Left renal pelvis (tissue), 4 donors: Measurements from ENCODE around the gene ADAM11. TPM values are rescaled to one million over a fixed set of nuclear protein-coding genes. Genes with fewer than 3 reads are reported as not detected.

Experiments used
- DNase-seq, 4 donors: peaks; one replicate each; pipeline ENCODE4 v3.0.0-alpha.2; 2013; ENCODE audit warnings: low read depth in 4 of 4, low spot score in 3 of 4
- polyA plus RNA-seq, 4 donors: library from polyadenylated mRNA; unstranded; fragments of 120-200 nt; gene quantifications; one replicate each; pipeline ENCODE4 v1.2.1, GENCODE V29; 2013; ENCODE audit not compliant: insufficient read length in 4 of 4

ADAM11 gene
- polyA plus RNA-seq, 4 donors: 1.6 to 5.3 (median 3.5) TPM

DNA sequence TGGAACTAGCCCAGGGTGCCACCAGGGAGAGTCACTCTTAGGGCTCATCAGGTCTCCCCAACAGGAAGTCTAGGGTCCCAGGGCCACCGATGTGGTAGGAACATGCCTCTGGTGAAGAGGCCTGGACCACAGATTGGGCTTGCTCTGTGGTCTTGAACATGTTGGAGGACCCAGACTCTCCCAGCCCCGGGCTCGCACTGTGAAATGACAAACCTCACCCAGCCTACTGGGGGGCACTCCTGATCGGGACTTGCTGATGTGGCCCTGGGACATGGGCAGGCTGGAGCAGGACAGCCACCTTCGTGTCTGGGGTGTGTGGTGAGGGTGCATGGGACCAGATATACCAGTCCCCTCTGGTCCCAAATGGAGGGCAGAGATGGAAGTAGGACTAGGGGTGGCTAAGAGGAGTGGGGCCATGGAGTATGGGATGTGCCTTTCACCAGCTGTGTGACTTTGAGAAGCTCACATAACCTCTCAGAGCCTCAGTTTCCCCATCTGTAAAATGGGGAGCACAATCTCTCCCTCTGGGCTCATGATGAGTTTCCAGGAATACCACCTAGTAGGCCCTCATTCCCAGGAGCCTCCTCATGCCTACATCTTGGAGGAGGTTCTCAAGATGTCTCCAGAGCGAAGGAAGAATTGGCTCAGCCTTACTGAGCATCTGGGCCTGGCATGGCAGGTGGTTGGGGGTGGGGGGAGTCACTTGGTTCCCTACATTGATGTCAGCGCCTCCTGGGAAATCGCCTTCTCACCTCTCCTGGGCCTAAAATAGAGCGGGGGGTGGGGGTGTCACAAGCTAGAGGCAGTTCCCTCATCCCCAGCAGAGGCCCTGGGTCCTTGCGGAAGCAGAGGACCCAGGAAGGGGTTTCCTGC lies 1.5 kb upstream of the ADAM11 start:
- no peak for DNase-seq

DNA sequence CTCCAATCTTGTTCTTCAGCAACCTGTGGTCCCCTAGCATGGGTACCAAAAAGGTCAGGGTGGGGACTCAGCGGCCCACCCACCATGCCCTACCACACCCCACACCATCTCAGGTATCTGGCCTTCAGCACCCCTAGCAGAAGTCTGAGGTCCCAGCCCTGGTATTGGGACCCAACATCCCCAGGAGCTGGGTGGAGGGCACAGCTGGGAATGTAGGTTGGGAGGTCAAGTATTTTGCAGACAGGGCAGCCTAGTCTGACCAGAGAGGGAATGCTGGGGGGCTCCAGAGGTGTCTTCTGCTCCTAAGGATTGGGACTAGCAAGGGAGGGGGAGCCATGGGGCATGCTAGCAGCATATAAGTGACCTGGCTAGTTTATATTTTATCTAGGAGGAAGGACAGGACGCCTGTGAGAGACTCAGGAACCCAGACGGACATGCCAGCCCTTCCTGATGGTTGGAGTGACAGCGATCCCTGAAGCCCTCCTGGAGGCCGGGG lies 822 bp upstream of the ADAM11 start:
- no peak for DNase-seq

DNA sequence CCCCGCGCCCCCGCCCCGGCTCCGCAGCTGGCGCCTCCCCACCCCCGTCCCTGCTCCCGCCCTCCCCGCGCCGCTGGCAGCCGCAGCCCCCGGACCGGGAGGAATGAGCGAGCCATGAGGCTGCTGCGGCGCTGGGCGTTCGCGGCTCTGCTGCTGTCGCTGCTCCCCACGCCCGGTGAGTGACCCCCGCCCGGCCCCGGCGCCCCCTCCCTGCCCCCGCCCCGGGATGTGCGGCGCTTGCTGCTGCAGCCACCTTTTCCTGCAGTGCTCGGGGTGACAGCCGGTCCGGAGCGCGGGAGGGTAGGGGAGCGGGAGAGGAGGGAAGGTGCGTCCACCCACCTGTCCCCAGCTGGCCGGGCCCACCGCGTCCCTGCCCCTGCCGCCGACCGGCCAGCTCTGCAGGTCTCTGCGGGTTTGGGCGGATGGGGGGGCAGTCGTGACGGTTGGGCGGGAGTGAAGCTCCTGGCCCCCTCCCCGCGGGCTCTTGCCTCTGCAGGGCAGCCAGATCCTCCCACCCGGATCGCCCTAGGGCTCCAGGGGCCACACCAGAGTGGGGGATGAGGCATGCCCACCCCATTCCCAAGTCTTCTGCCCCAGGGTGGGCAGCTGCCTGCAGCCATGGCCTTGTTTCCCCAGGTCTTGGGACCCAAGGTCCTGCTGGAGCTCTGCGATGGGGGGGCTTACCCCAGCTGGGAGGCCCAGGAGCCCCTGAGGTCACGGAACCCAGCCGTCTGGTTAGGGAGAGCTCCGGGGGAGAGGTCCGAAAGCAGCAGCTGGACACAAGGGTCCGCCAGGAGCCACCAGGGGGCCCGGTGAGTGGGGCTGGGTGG lies 513 bp downstream of the ADAM11 start:
- DNase-seq: no peak

DNA sequence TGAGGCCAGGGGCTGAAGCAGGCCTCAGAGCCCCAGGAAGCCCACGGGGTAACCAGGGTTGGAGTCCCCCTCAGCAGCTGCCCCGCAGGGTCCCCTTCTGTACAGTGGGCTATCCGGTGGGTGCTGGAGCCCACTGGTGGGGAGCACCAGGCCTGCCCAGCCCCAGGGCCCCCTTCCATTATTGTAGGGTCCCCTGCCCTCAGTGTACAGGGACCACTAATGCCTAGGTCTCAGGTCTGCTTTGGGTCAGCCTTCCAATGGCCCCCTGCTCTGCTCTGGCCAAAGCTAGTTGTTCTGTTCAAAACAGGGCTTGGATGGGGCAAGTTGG lies 1.1 kb downstream of the ADAM11 start:
- DNase-seq: no peak

DNA sequence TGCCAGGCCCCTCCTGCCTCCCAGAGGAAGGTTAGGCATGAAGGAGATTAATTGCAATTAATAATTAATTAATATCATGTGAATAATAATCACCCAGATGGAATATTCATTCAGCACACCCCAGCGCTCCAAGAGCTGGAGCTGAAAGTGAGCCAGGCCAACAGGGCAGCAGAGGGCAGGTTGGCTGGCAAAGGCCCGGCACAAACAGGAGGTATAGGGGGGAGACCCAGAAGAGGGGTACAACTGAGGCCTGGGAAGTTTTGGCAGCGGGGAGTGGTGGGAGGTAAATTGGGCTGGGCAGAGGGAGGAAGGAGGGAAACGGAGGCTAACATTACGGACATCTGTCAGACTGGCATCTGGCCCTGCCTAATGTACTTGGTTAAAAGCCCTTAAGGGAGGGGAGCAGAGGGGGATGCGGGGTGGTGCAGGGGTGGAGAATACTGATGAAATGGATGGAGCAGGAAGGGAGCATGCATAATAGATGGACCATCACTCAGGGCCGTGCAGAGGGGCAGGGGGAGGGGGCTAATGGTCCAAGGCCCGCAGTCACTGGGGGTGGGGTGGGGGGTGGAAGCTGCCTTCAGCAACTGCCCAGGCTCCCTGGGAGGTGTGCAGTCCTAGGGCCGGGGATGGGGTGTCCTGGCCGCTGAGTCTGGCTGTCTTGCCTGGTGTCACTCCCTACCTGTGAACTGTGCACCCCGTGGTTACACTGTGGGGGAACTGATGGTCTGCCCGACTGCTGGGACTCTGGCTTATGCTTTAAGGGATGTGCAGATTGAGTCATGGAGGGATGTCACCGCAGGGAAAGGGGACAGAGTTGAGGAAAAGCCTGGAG lies 1.9 kb downstream of the ADAM11 start:
- DNase-seq: no peak

GRCh38 chr17:44761932-44762810 lies 3.4 kb downstream of the ADAM11 start:
- no peak for DNase-seq

DNA sequence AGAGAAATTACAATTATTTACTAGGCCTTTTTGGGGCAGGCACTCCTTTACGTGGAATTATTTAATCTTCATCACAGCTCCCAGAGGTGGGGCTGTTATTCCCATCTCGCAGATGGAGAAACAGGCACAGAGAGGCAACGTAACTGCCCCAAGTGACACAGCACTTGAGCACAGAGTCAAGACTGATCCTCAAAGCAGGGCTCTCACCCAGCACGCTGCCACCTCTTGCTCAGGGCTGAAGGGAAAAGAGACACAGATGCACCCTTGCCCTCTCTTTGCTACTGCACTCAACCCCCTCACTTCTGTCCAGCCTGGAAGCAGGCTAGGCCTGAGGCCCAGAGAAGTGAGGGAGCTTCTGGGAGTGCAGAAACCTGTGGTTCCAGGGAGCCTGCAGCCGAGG lies 4.4 kb downstream of the ADAM11 start:
- no peak for DNase-seq

- DNase-seq: no peak
Observed at GRCh38 chr17:44765965-44766364, 7.2 kb downstream of the ADAM11 start.

DNA sequence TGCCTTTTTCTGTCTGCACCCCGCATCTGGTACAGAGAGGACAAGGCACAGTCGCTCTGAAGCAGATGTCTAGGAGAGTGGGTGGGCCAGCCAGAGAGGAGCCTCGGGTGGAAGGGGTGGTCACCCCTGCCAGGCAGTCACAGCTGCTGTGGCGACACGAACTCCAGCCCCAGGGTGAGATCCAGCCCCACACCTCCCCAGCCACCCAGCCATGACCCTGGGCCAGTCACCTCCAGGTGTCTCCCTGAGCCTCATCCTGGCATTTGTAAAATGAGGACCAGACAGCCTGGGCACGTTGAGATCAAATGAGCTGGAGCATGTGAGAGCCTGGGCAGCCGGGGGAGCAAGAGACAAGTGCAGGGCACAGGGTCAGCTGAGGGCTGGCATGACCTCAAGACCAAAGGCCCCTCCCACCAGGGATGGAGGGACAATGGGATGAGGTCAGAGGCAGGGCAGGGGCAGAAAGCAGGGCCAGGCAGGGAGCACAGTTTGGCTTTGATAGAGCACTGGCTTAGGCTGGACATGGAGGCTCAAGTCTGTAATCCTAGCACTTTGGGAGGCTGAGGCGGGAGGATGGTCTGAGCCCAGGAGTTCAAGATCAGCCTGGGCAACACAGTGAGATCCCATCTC lies 7.7 kb downstream of the ADAM11 start:
- no peak for DNase-seq

DNA sequence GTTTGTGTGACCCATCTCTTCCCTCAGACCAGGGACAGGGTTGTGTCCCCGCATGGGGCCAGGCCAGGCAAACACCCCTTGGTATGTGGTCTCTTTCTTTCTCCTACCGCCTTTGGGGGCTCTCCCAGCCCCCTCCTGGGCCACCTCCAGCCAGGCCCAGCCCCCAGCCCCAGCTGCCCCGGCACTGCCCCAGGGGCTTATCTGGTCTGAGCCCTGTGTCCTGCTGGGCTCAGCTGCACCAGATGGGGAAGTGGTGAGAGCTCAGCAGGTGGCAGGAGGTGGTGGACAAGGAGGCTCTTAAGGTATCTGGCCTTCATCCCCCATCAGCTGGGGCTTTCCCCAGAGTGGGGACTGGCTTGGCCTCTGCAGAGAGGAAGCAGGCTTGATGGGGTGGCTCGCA lies 8.7 kb downstream of the ADAM11 start:
- DNase-seq: no peak

DNA sequence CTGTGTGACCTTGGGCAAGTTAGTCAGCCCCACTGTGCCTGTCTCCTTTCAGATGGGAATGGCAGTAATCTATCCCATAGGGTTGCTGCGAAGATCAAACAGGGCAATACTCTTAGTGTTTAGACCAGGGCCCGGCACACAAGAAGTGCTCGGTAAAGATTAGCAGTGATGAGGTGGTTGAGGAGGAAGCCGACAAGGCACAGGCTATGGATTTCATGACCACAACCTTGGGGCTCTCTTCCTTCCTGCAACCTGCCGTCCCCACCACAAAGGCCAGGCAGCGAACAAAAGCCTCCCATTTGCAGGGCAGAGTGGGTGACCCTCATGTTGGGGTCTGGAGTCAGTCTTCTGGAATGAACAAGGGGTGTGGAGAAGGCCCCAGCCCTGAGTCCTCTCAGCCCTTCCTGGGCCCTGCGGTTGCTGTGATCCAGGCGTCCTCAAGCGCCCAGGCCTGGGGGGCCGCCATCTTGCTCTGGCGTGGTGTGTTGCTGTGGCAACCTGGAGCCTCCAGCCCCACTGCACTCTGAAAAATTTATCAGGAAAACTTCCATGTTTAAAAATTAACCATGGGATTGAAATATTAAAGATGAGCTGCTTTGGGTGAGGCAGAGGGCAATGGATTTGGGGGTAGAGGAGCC lies 9.8 kb downstream of the ADAM11 start:
- no peak for DNase-seq

- DNase-seq: no peak
Observed at GRCh38 chr17:44769230-44769629, 10.4 kb downstream of the ADAM11 start.

DNA sequence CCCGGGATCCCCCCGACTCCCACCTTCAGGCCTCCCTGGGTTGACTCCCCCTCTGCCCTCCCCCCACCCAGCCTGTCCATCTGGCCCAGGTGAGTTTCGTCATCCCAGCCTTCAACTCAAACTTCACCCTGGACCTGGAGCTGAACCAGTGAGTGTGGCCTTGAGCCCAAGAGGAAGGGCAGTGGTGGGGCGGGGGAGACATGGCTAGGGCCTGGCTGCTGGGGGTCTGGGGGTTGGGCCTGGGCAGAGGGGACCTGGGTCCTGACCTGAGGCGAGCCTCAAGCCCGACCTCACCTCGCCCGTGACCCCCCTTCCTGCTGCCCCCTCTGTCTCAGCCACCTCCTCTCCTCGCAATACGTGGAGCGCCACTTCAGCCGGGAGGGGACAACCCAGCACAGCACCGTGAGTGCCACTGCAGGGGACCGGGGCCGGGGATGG lies 10.9 kb downstream of the ADAM11 start:
- no peak for DNase-seq

- no peak for DNase-seq
Observed at GRCh38 chr17:44770166-44770925, 11.6 kb downstream of the ADAM11 start.

- no peak for DNase-seq
Observed at GRCh38 chr17:44772308-44773045, 13.7 kb downstream of the ADAM11 start.

DNA sequence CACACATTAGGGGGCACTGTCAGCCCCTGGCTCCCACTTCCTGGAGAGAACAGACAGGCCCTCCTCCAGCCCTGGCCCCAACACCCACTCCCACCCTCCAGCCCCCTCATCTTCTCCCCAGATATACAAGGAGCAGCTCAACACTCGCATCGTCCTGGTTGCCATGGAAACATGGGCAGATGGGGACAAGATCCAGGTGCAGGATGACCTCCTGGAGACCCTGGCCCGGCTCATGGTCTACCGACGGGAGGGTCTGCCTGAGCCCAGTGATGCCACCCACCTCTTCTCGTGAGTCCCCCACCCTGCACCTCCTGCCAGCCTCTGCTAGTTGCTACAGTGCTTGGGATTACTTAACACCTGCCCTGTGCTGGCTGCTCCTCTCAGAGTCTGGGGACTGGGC lies 14.4 kb downstream of the ADAM11 start:
- DNase-seq: no peak
